H1 (cell line): ENCODE data around the gene ZHX3. TPM values are rescaled to one million over a fixed set of nuclear protein-coding genes. Genes with fewer than 3 reads are reported as not detected.

Experiments used
- CTCF ChIA-PET: fragments of 300-600 bp; sonication (Branson Sonifier 250); formaldehyde crosslinking; loops from one replicate; lab custom pipeline; 2021; ENCODE audit not compliant: partially characterized antibody; lab: Charles Lee
- POLR2A ChIA-PET: fragments of 300-600 bp; sonication (Branson Sonifier 250); formaldehyde crosslinking; loops from one replicate; lab custom pipeline; 2021; ENCODE audit warnings: inconsistent platforms; ENCODE audit not compliant: partially characterized antibody; lab: Charles Lee
- DNase-seq, 2 experiments: peaks; one replicate each; pipeline versions ENCODE4 v3.0.0 to v3.0.0-alpha.2; 2010 to 2022; ENCODE audit warnings: low spot score in 2 of 2, low read depth in 1 of 2, mixed read lengths in 1 of 2
- FAIRE-seq: peaks from 2 replicates; lab custom pipeline; 2011; peaks lifted over from hg19 to GRCh38; lab: Jason Lieb, UNC
- H2AFZ ChIP-seq: 2 replicates; pipeline ENCODE4 v1.8.1; 2012; ENCODE audit warnings: low read length, inconsistent platforms
- H2AK5ac ChIP-seq: 2 replicates; pipeline ENCODE4 v1.6.1; 2013; ENCODE audit warnings: low read depth, low read length
- H2BK120ac ChIP-seq: replicated peaks from 2 replicates; pipeline ENCODE3; 2013; ENCODE audit warnings: low read depth, low read length, inconsistent platforms
- H2BK12ac ChIP-seq: 2 replicates; pipeline ENCODE4 v1.6.1; 2013; ENCODE audit warnings: low read depth, low read length
- H2BK15ac ChIP-seq: 2 replicates; pipeline ENCODE4 v1.6.1; 2013; ENCODE audit warnings: low read length
- H2BK20ac ChIP-seq: 2 replicates; pipeline ENCODE4 v1.6.1; 2013; ENCODE audit warnings: low read length
- H2BK5ac ChIP-seq: 2 replicates; pipeline ENCODE4 v1.6.1; 2013; ENCODE audit warnings: low read depth, low read length
- H3K14ac ChIP-seq: 2 replicates; pipeline ENCODE4 v1.6.1; 2013; ENCODE audit warnings: inconsistent platforms; ENCODE audit not compliant: insufficient read length
- H3K18ac ChIP-seq: 2 replicates; pipeline ENCODE4 v1.6.1; 2013; ENCODE audit warnings: low read length; ENCODE audit errors: extremely low read depth
- H3K23ac ChIP-seq: 2 replicates; pipeline ENCODE4 v1.6.1; 2013; ENCODE audit warnings: inconsistent platforms; ENCODE audit not compliant: insufficient read length
- H3K23me2 ChIP-seq: 2 replicates; pipeline ENCODE4 v1.6.1; 2013; ENCODE audit warnings: low read depth, low read length
- H3K27ac ChIP-seq: 2 replicates; pipeline ENCODE4 v1.6.1; 2011; ENCODE audit warnings: low read depth, low read length, inconsistent platforms
- H3K27me3 ChIP-seq, 4 experiments: replicated peaks in 1 of 4; 1 replicate in 1 of 4; 2 replicates in 3 of 4; pipeline versions ENCODE4 v1.6.1 to v1.8.1; 2011 to 2013; ENCODE audit warnings: low read length in 3 of 4, mild to moderate bottlenecking in 3 of 4, inconsistent platforms in 2 of 4, mixed read lengths in 2 of 4, moderate library complexity in 1 of 4; ENCODE audit not compliant: control insufficient read depth in 3 of 4, insufficient read depth in 3 of 4; ENCODE audit errors: extremely low read depth in 1 of 4
- H3K36me3 ChIP-seq, 4 experiments: 2 replicates each; pipeline versions ENCODE4 v1.6.1 to v1.8.1; 2011 to 2013; ENCODE audit warnings: mild to moderate bottlenecking in 4 of 4, low read length in 3 of 4, moderate library complexity in 2 of 4, control low read depth in 1 of 4, inconsistent platforms in 1 of 4; ENCODE audit not compliant: insufficient read depth in 4 of 4, control insufficient read depth in 2 of 4
- H3K4ac ChIP-seq: replicated peaks from 2 replicates; pipeline ENCODE3; 2013; ENCODE audit warnings: low read length, low read depth, mixed read lengths, inconsistent platforms; ENCODE audit not compliant: insufficient read length
- H3K4me1 ChIP-seq, 4 experiments: replicated peaks in 1 of 4; 1 replicate in 1 of 4; 2 replicates in 3 of 4; pipeline versions ENCODE4 v1.6.1 to v1.8.1; 2011 to 2013; ENCODE audit warnings: low read length in 3 of 4, inconsistent platforms in 2 of 4, mixed read lengths in 1 of 4; ENCODE audit not compliant: insufficient read depth in 4 of 4, control insufficient read depth in 3 of 4
- H3K4me2 ChIP-seq, 2 experiments: 2 replicates each; pipeline versions ENCODE4 v1.6.1 to v1.8.1; 2011 to 2013; ENCODE audit warnings: low read depth in 2 of 2, low read length in 2 of 2, control low read depth in 1 of 2, inconsistent platforms in 1 of 2, mild to moderate bottlenecking in 1 of 2; ENCODE audit not compliant: insufficient read depth in 1 of 2
- H3K4me3 ChIP-seq, 4 experiments: fragments of 200-600, 300-600 bp in 1 of 4; sonication (generic), shearing (Covaris generic), sonication (Bioruptor Twin) in 1 of 4; 2 replicates each; pipeline versions ENCODE4 v1.5.1 to v1.8.1; 2011 to 2016; ENCODE audit warnings: low read length in 4 of 4, low read depth in 3 of 4, control low read depth in 2 of 4, inconsistent platforms in 2 of 4, mild to moderate bottlenecking in 2 of 4, mixed read lengths in 1 of 4, moderate library complexity in 1 of 4; ENCODE audit not compliant: insufficient read depth in 2 of 4; ENCODE audit errors: extremely low read depth in 1 of 4
- H3K56ac ChIP-seq: replicated peaks from 2 replicates; pipeline ENCODE3; 2013; ENCODE audit warnings: low read depth, mild to moderate bottlenecking, mixed read lengths, low read length, inconsistent platforms; ENCODE audit not compliant: insufficient read length
- H3K79me1 ChIP-seq: 2 replicates; pipeline ENCODE4 v1.6.1; 2013; ENCODE audit warnings: low read depth, low read length, control low read depth
- H3K79me2 ChIP-seq, 2 experiments: 2 replicates each; pipeline versions ENCODE4 v1.6.1 to v1.8.1; 2012 to 2013; ENCODE audit warnings: low read length in 2 of 2, mild to moderate bottlenecking in 2 of 2, inconsistent platforms in 1 of 2; ENCODE audit not compliant: insufficient read depth in 2 of 2, control insufficient read depth in 1 of 2
- H3K9ac ChIP-seq, 4 experiments: replicated peaks in 1 of 4; 1 replicate in 1 of 4; 2 replicates in 3 of 4; pipeline versions ENCODE4 v1.6.1 to v1.8.1; 2011 to 2013; ENCODE audit warnings: low read depth in 3 of 4, low read length in 3 of 4, control low read depth in 2 of 4, mild to moderate bottlenecking in 2 of 4, moderate library complexity in 2 of 4, inconsistent platforms in 1 of 4; ENCODE audit errors: extremely low read depth in 1 of 4
- H3K9me3 ChIP-seq, 2 experiments: 2 replicates each; pipeline versions ENCODE4 v1.6.1 to v1.8.1; 2012 to 2013; ENCODE audit warnings: mild to moderate bottlenecking in 2 of 2, moderate library complexity in 2 of 2, control low read depth in 1 of 2, inconsistent platforms in 1 of 2, low read depth in 1 of 2, low read length in 1 of 2, mixed read lengths in 1 of 2; ENCODE audit not compliant: insufficient read depth in 2 of 2
- H4K20me1 ChIP-seq, 2 experiments: replicated peaks in 1 of 2; 2 replicates each; pipeline versions ENCODE3 to v1.8.1; 2011 to 2013; ENCODE audit warnings: inconsistent platforms in 2 of 2, low read length in 2 of 2, mild to moderate bottlenecking in 1 of 2; ENCODE audit not compliant: insufficient read depth in 2 of 2, control insufficient read depth in 1 of 2
- H4K5ac ChIP-seq: 2 replicates; pipeline ENCODE4 v1.6.1; 2013; ENCODE audit warnings: low read length, low read depth, mixed read lengths, inconsistent platforms; ENCODE audit not compliant: insufficient read length
- H4K8ac ChIP-seq: 2 replicates; pipeline ENCODE4 v1.8.0; 2013; ENCODE audit warnings: mild to moderate bottlenecking, moderate library complexity, low read length, inconsistent platforms; ENCODE audit not compliant: insufficient read depth; ENCODE audit errors: extremely low read depth
- H4K91ac ChIP-seq: replicated peaks from 2 replicates; pipeline ENCODE3; 2013; ENCODE audit warnings: low read length, mixed read lengths, inconsistent platforms; ENCODE audit not compliant: insufficient read length
- NRF1 ChIP-seq: IDR thresholded peaks from 2 replicates; pipeline ENCODE4 v1.6.1; 2011; ENCODE audit warnings: mild to moderate bottlenecking, low read depth, low read length, improper control_type of control experiment
- POLR2AphosphoS5 ChIP-seq: IDR thresholded peaks from 2 replicates; pipeline ENCODE4 v1.6.1; 2011; ENCODE audit warnings: low read depth, low read length
- WGBS, 2 experiments: shearing (Covaris generic) in 1 of 2; methylation state at CpG; one replicate each; pipeline versions ENCODE4 v1.1.6 to v1.1.7; 2013 to 2015; ENCODE audit warnings: low lambda C conversion rate in 2 of 2, mixed read lengths in 2 of 2, inconsistent platforms in 1 of 2, low coverage in 1 of 2, missing lambda C conversion rate in 1 of 2; ENCODE audit not compliant: insufficient replicate concordance in 2 of 2, insufficient coverage in 1 of 2, insufficient read length in 1 of 2; ENCODE audit errors: extremely low coverage in 1 of 2, missing lambda C conversion rate in 1 of 2; 5-methylcytosine and 5-hydroxymethylcytosine counted together
- polyA plus RNA-seq, 7 experiments: library from polyadenylated mRNA; depleted of rRNA in 3 of 7; stranded (reverse) in 5 of 7; unstranded in 2 of 7; fragments of >200 nt in 5 of 7; fragments of 200-250 nt in 2 of 7; gene quantifications; 1 replicate in 5 of 7; 2 replicates in 1 of 7; 4 replicates in 1 of 7; pipeline versions ENCODE4 v1.2.1 to v1.2.3, GENCODE V29; 2011 to 2013; ENCODE audit warnings: missing spikeins in 2 of 7, mixed read lengths in 2 of 7
- total RNA-seq: library from RNA; stranded (reverse); fragmentation: NEBNext Ultra II Directional; extraction: Animal tissue kit (Norgen Biotek cat#: 25700); gene quantifications from 2 replicates; pipeline ENCODE4 v1.2.1, GENCODE V29; 2021

The ZHX3 gene
- total and polyA plus RNA-seq, 2 of the 8 experiments (the other 6 are each of a cell fraction or from before 2014, with no cell fraction given): 1.00 to 7.8 TPM

DNA sequence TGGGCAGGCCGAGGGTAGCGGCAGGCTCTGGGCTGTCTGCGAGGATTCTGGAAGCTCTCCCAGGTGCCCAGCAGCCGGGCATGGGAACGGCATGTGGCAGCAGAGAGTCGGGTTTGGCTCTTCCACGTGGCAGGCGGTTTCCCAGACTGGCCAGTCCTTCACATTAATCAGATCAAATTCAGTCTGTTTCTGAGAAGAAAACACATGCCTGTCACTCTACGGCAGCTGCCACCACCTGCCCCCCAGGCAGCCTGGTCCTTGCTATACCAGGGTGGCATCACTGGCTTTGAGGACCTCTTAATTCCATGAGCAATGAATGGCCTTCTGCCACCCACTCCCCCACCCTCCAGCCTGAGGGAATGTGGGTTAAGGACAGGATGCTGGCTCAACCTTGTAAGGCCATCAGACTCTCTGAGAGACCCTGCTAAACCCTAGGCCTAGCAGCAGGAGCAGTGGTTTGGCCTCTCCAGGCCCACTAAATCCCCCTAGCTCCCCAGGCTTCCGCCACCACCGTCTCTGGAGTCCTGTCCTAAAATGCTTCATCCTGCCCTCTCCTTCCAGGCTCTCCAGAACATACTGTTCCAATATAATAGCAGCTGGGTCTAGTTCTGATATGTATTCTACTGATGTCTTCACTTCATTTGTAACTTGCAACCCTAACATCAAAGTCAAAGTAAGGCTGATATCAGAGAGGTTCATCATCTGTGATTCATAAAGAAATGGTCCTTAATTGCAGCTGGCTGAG is 132.3 kb downstream of the ZHX3 start:
- CTCF ChIA-PET: interaction anchor here (1.1 to 6.2 kb wide), 4 partner anchors 10 to 154 kb away, joined by 3 to 25 read pairs (median 6); partner anchors contain the start of gene LPIN3
- Histone ChIP-seq H3K4ac (no peak overlapping the region), H4K20me1 (no peaks in the 10 kb centered on the region), H3K23me2 (no peaks in the 10 kb centered on the region), H2BK20ac (no peak overlapping the region), H2BK120ac (no peak overlapping the region), H4K8ac (no peak overlapping the region), H4K91ac (no peak overlapping the region), H3K9me3 (no peaks in the 10 kb centered on the region), H2AFZ (no peak overlapping the region), H3K27me3 (no peaks in the 10 kb centered on the region), H4K5ac (no peak overlapping the region), H3K4me2 (no peak overlapping the region), H3K14ac (no peak overlapping the region), H3K56ac (no peak overlapping the region), H3K79me1 (no peaks in the 10 kb centered on the region), H2BK15ac (no peak overlapping the region), H3K9ac (no peak overlapping the region), H3K4me1 (no peaks in the 10 kb centered on the region), H3K4me3 (no peak overlapping the region), H3K79me2 (no peaks in the 10 kb centered on the region), H3K18ac (no peak overlapping the region), H3K23ac (no peak overlapping the region), H2BK5ac (no peak overlapping the region), H2BK12ac (no peak overlapping the region), H3K36me3 (no peaks in the 10 kb centered on the region), H2AK5ac (no peak overlapping the region), H3K27ac (no peak overlapping the region)
- no peak for TF ChIP-seq NRF1
- 0 out of 2 replicates have a peak, but pooled peaks have one; percentile 26 for TF ChIP-seq POLR2AphosphoS5
- FAIRE-seq (no peak), DNase-seq (peak in 1 of 2 experiments; percentile 39)
- WGBS, 2 experiments: 82% methylated on average over 11 of the region's 11 CpGs; no CpG with 5 or more reads in 1 of the 2 experiments
- POLR2A ChIA-PET: interaction anchor here (0.8 to 1.3 kb wide), 4 partner anchors 9 to 156 kb away, joined by 3 read pairs; partner anchors contain the start of gene LPIN3
